HG03108 (cell line): Measurements from ENCODE around the gene PTPRG.
"Not testable (repeated sequence)": the region's sequence is repeated elsewhere in the genome, so short reads cannot be mapped to it uniquely, and the experiment has no call there.

Experiments
- ATAC-seq: cut with Tn5 transposase; IDR thresholded peaks from one replicate; pipeline ENCODE4 v1.9.1; 2021; ENCODE audit warnings: moderate library complexity; ENCODE audit not compliant: unreplicated experiment

The PTPRG gene

GRCh38 chr3:61743067-61743466 is 181.7 kb downstream of the PTPRG start:
- ATAC-seq, result no peak

- no peak for ATAC-seq
Observed at GRCh38 chr3:61743686-61744242, 182.4 kb downstream of the PTPRG start.

- ATAC-seq, result no peak
Observed at GRCh38 chr3:61748288-61748687, 186.9 kb downstream of the PTPRG start.

- no peak for ATAC-seq
Observed at GRCh38 chr3:61750766-61751165, 189.4 kb downstream of the PTPRG start.

GRCh38 chr3:61758839-61759238 is 197.5 kb downstream of the PTPRG start:
- ATAC-seq, result no peak

- ATAC-seq, result not testable (repeated sequence)
Observed at GRCh38 chr3:61760783-61761182, 199.4 kb downstream of the PTPRG start.

GRCh38 chr3:61761694-61762430 is 200.5 kb downstream of the PTPRG start:
- no peak for ATAC-seq

GRCh38 chr3:61765157-61765876 is 203.9 kb downstream of the PTPRG start:
- no peak for ATAC-seq

GRCh38 chr3:61768284-61769037 is 207.1 kb downstream of the PTPRG start:
- no peak for ATAC-seq

GRCh38 chr3:61769266-61769990 is 208.1 kb downstream of the PTPRG start:
- ATAC-seq, result no peak

- ATAC-seq, result no peak
Observed at GRCh38 chr3:61771976-61772375, 210.6 kb downstream of the PTPRG start.

GRCh38 chr3:61772456-61772855 is 211.1 kb downstream of the PTPRG start:
- ATAC-seq, result no peak

- no peak for ATAC-seq
Observed at GRCh38 chr3:61774279-61774890, 213.0 kb downstream of the PTPRG start.

GRCh38 chr3:61776390-61776789 is 215.0 kb downstream of the PTPRG start:
- ATAC-seq, result no peak

GRCh38 chr3:61777483-61777882 is 216.1 kb downstream of the PTPRG start:
- ATAC-seq, result no peak

GRCh38 chr3:61778095-61778494 is 216.7 kb downstream of the PTPRG start:
- no peak for ATAC-seq

GRCh38 chr3:61780016-61780415 is 218.6 kb downstream of the PTPRG start:
- no peak for ATAC-seq

GRCh38 chr3:61780455-61781228 is 219.3 kb downstream of the PTPRG start:
- no peak for ATAC-seq

- no peak for ATAC-seq
Observed at GRCh38 chr3:61783993-61784718, 222.8 kb downstream of the PTPRG start.
